ENCODE data around the gene SSPN.

Gene SSPN

GRCh38 chr12:26182377-26182776, 13.0 kb upstream of the SSPN start:
- H3K4me3 ChIP-seq (ENCODE audit: low read depth, low read length): no peak overlapping the region
- TF ChIP-seq CTCF (IDR thresholded peaks at IDR 0.05; ENCODE audit: low read depth, low read length, missing control alignments): no peak
- in situ Hi-C loops (cut with HindIII; ENCODE audit: low sequenced_read_pairs): no loop called here
- no peak for DNase-seq (ENCODE audit: low read depth)

- TF ChIP-seq CTCF (IDR thresholded peaks at IDR 0.05; ENCODE audit: low read depth, low read length, missing control alignments): no peak
- H3K4me3 ChIP-seq (ENCODE audit: low read depth, low read length): no peak overlapping the region
- in situ Hi-C loops (cut with HindIII; ENCODE audit: low sequenced_read_pairs): no loop called here
- no peak for DNase-seq (ENCODE audit: low read depth)
Observed at GRCh38 chr12:26185532-26186320, 9.6 kb upstream of the SSPN start.

GRCh38 chr12:26187014-26187798, 8.2 kb upstream of the SSPN start:
- no peak for DNase-seq (ENCODE audit: low read depth)
- in situ Hi-C loops (cut with HindIII; ENCODE audit: low sequenced_read_pairs): no loop called here
- TF ChIP-seq CTCF (IDR thresholded peaks at IDR 0.05; ENCODE audit: low read depth, low read length, missing control alignments): peak; percentile 24
- H3K4me3 ChIP-seq (ENCODE audit: low read depth, low read length): no peak overlapping the region

- no peak for TF ChIP-seq CTCF (IDR thresholded peaks at IDR 0.05; ENCODE audit: low read depth, low read length, missing control alignments)
- DNase-seq (ENCODE audit: low read depth): peak; percentile 58
- in situ Hi-C loops (cut with HindIII; ENCODE audit: low sequenced_read_pairs): no loop called here
- H3K4me3 ChIP-seq (ENCODE audit: low read depth, low read length): no peak overlapping the region
Observed at GRCh38 chr12:26188127-26188526, 7.2 kb upstream of the SSPN start.

- no peak for TF ChIP-seq CTCF (IDR thresholded peaks at IDR 0.05; ENCODE audit: low read depth, low read length, missing control alignments)
- DNase-seq (ENCODE audit: low read depth): no peak
- in situ Hi-C loops (cut with HindIII; ENCODE audit: low sequenced_read_pairs): no loop called here
- H3K4me3 ChIP-seq (ENCODE audit: low read depth, low read length): no peak overlapping the region
Observed at GRCh38 chr12:26188641-26189040, 6.7 kb upstream of the SSPN start.

GRCh38 chr12:26192142-26192541, 3.2 kb upstream of the SSPN start:
- TF ChIP-seq CTCF (IDR thresholded peaks at IDR 0.05; ENCODE audit: low read depth, low read length, missing control alignments): no peak
- no peak for DNase-seq (ENCODE audit: low read depth)
- no peak overlapping the region for H3K4me3 ChIP-seq (ENCODE audit: low read depth, low read length)
- in situ Hi-C loops (cut with HindIII; ENCODE audit: low sequenced_read_pairs): no loop called here

All from astrocyte of the cerebellum (primary cell).